GM12864 (cell line): ENCODE measurements around the gene ALDH3B1.

ENCODE experiments used
- DNase-seq: peaks from one replicate; pipeline ENCODE4 v3.0.0-alpha.2; 2011; ENCODE audit warnings: low read depth
- H3K4me3 ChIP-seq: 2 replicates; pipeline ENCODE4 v1.5.1; 2011; ENCODE audit warnings: mild to moderate bottlenecking, low read depth, low read length, control low read depth
- CTCF ChIP-seq: IDR thresholded peaks from 2 replicates; pipeline ENCODE4 v1.5.1; 2011; ENCODE audit warnings: low read depth, mild to moderate bottlenecking, moderate library complexity, low read length, control low read depth, inconsistent platforms; ENCODE audit errors: missing control alignments

The ALDH3B1 gene

GRCh38 chr11:68056317-68057285, 46.5 kb downstream of the ALDH3B1 start:
- no peak for DNase-seq
- no peak overlapping the region for H3K4me3 ChIP-seq
- no peak for TF ChIP-seq CTCF

GRCh38 chr11:68057807-68058206, 47.7 kb downstream of the ALDH3B1 start:
- no peak overlapping the region for H3K4me3 ChIP-seq
- DNase-seq: no peak
- no peak for TF ChIP-seq CTCF

- no peak for DNase-seq
- no peak for TF ChIP-seq CTCF
- H3K4me3 ChIP-seq: no peak overlapping the region
Measured at GRCh38 chr11:68061508-68061907, 51.4 kb downstream of the ALDH3B1 start.

- DNase-seq: no peak
- TF ChIP-seq CTCF: no peak
- no peak overlapping the region for H3K4me3 ChIP-seq
Measured at GRCh38 chr11:68064926-68065325, 54.8 kb downstream of the ALDH3B1 start.

- no peak for TF ChIP-seq CTCF
- DNase-seq: no peak
- no peak overlapping the region for H3K4me3 ChIP-seq
Measured at GRCh38 chr11:68065841-68066240, 55.7 kb downstream of the ALDH3B1 start.

- no peak overlapping the region for H3K4me3 ChIP-seq
- no peak for DNase-seq
- TF ChIP-seq CTCF: no peak
Measured at GRCh38 chr11:68066742-68067141, 56.6 kb downstream of the ALDH3B1 start.

GRCh38 chr11:68067991-68068390, 57.9 kb downstream of the ALDH3B1 start:
- H3K4me3 ChIP-seq: no peak overlapping the region
- TF ChIP-seq CTCF: no peak
- no peak for DNase-seq
